Articular chondrocyte of knee joint (primary cell): ENCODE data around the gene BICRA. TPM values are rescaled to one million over a fixed set of nuclear protein-coding genes. Genes with fewer than 3 reads are reported as not detected.

Source experiments
- small RNA-seq: library from RNA; depleted of rRNA; stranded (forward); fragments of <200 nt; gene quantifications from one replicate; pipeline ENCODE3, GENCODE V24; 2012
- total RNA-seq: library from RNA; depleted of rRNA; stranded (reverse); fragments of >200 nt; gene quantifications from 2 replicates; pipeline ENCODE4 v1.2.3, GENCODE V29; 2012

Gene BICRA
- 4.4 and 4.8 TPM in 2 replicates for total RNA-seq

DNA sequence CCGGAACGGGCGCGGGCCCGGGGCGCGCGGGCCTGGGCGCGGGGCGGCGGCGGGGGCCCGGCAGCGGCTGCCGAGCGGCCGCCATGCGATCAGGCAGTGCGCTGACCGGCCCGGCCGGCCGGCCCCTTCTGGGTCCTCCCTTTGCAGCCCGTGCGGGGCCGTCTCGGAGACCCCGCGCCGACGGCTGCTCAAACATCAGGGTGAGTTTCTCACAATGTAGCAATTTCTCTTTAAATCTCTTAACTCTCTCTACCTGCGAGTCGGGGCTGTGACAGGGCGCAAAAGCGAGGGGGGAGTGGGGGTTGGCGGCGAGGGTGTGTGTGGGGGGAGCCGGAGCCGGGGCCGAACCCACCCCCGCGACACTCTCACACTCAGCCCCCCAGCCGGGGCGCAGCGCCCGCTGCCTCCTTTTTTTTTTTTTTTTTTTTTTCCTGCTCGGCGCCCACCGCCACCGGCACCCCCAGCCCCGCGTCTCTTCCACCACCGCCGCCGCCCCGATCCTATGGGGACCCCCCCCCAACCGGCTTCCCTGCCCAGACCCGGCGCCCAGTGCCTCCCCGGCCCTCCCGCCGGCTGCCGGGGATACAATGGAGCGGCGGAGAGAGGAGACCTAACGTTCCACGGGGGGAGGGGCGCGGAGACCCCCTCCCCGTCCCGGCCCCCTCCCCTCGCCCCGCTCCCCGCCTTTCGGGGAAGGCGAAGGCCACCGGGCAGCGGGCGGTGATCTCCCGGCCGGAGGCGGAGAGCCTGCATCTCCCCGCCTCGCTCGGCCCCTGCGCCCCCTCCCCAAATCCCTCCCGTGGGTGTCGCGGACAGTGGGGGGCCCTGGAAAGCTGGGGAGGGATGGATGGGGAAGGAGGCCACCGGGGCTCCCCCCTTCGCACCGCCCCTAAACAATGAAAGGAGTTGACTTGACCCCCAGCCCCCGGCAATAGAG lies at the start of gene BICRA:
Gene BICRA, plus strand, starts transcription at position 166 of the 937 bp plus-strand sequence. CDS start 64,441 bp downstream, outside the sequence.

DNA sequence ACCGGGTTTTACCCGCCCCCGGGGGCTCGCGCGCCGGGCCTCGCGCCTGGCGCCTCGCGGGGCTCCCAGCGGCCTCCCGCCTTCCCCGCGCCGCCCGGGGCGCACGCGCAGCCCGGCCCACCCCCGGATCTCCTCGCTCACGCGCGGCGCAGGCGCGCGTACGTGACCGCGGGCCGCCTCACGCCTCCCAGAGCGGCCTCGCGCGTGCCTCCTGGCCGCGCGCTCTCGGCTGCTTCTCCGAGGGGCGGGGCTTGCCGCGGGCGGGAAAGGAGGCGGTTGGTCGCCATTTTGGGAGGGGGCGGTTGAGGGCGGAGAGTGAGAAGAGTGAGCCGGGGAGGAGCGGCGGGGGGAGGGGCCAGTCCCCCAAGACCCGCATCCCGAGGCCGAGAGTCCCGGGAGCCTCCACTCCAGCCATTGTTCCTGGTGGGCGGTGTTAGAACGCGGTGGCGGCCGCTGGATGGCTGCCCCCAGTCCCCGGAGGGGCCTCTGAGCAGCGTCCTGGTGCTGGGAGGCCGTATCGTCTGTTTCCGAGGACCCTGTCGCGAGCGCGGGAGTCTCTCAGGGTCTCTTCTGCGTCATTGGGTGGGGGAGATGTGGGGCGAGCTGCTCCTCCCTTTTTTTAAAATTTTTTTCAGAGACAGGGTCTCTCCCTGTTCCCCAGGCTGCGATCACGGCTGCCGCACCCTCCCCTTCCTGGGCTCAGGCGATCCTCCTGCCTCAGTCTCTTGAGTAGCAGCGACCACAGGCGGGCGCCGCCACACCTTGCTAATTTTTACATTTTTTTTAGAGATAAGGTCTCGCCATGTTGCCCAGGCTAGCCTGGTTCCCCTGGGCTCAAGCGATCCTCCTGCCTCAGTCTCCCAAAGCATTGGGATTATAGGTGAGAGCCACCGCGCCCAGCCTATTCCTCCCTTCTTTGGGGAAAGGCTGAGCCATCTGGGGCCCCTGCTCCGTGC lies 35.6 kb upstream of the BICRA start, which contains the start of gene ZNF541:
Gene ZNF541, minus strand, starts transcription at position 78 of the 956 bp plus-strand sequence. CDS start 17,292 bp downstream, outside the sequence.

GRCh38 chr19:47713046-47714021 lies 104.4 kb downstream of the BICRA start, which contains the start of gene EHD2:
TSS of gene EHD2 (plus strand) at chr19:47713422. CDS start at chr19:47716613, 3,191 bp downstream.

DNA sequence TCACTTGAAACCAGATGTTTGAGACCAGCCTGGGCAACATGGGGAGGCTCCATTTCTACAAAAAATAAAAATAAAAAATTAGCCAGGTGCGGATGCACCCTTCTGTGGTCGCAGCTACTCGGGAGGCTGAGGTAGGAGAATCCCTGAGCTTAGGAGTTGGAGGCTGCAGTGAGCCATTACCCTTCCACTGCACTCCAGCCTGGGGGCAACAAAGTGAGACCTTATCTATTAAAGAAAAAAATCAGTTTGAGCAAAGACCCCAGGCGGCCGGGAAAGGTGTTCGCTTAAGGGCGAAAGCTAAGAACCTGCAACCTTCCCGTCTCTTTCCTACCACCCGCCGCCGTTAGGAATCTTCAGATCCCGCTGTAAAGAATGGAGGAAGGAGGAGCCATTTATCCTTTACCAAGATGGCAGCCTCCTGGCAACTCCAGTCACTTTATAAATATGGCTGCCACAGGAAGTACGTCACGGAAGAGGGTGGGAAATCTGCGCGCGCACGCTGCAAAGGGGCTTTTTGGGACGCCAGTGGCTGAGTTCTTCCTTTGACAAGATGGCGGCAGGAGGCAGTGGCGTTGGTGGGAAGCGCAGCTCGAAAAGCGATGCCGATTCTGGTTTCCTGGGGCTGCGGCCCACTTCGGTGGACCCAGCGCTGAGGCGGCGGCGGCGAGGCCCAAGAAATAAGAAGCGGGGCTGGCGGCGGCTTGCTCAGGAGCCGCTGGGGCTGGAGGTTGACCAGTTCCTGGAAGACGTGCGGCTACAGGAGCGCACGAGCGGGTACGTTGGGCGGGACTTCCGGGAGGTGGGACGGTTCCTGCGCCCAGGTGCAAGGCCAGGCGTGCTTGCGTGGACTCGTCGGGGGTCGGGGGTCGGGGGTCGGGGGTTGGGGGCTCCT lies 136.3 kb downstream of the BICRA start, which contains the start of gene NOP53:
Gene NOP53, plus strand, starts transcription at position 537 of the 892 bp plus-strand sequence. Its CDS starts 14 bp downstream, at position 551.

Small RNA genes lying within 50 kb of the gene (small RNA-seq; reads per million reads assigned to genes)
- not detected for gene RN7SL322P

Other genes starting within 250 kb of the BICRA start
- 18.2 and 19.2 TPM in 2 replicates for gene MEIS3, start 189.6 kb upstream of the BICRA start, total RNA-seq
- gene SLC8A2, start 137.2 kb upstream of the BICRA start, total RNA-seq = not detected in 2 replicates
- 3.3 and 3.7 TPM in 2 replicates for gene KPTN, start 124.9 kb upstream of the BICRA start, total RNA-seq
- gene NAPA, start 94.1 kb upstream of the BICRA start, total RNA-seq = 70.5 and 81.1 TPM in 2 replicates
- 0.11 and 0.13 TPM in 2 replicates for gene ZNF541, start 36.0 kb upstream of the BICRA start, total RNA-seq
- 124 and 147 TPM in 2 replicates for gene EHD2, start 104.3 kb downstream of the BICRA start, total RNA-seq
- gene NOP53, start 136.4 kb downstream of the BICRA start, total RNA-seq = 90.3 and 109 TPM in 2 replicates
- gene SELENOW, start 169.6 kb downstream of the BICRA start, total RNA-seq = 143 and 166 TPM in 2 replicates
- not detected in 2 replicates for gene TPRX1, start 195.4 kb downstream of the BICRA start, total RNA-seq
- not detected in 2 replicates for gene CRX, start 212.8 kb downstream of the BICRA start, total RNA-seq